HEK293 (cell line): ENCODE data around the gene SZRD1.

Source experiments
- KLF10 ChIP-seq: fragments of 450-650 bp; IDR thresholded peaks from 2 replicates; pipeline ENCODE4 v1.5.1; 2018; ENCODE audit warnings: missing biosample characterization, mild to moderate bottlenecking, missing genetic modification characterization
- SP2 ChIP-seq: fragments of 450-650 bp; formaldehyde crosslinking; IDR thresholded peaks from 2 replicates; pipeline ENCODE4 v1.5.1; 2016; ENCODE audit warnings: missing biosample characterization, missing genetic modification characterization
- TCF7L2 ChIP-seq: IDR thresholded peaks from 2 replicates; pipeline ENCODE4 v1.6.1; 2011; ENCODE audit warnings: low read depth, mild to moderate bottlenecking, inconsistent platforms, low read length, moderate library complexity, borderline replicate concordance
- ZNF202 ChIP-seq: fragments of 450-650 bp; formaldehyde crosslinking; IDR thresholded peaks from 2 replicates; pipeline ENCODE4 v1.5.1; 2016; ENCODE audit warnings: missing biosample characterization, missing genetic modification characterization, borderline replicate concordance
- ZNF24 ChIP-seq: fragments of 450-650 bp; formaldehyde crosslinking; IDR thresholded peaks from 2 replicates; pipeline ENCODE4 v1.5.1; 2016; ENCODE audit warnings: missing biosample characterization, missing genetic modification characterization
- ZNF274 ChIP-seq, 2 experiments: fragments of 200-500 bp in 1 of 2; fragments of 450-650 bp in 1 of 2; sonication (Bioruptor generic) in 1 of 2; formaldehyde crosslinking in 1 of 2; IDR thresholded peaks; 2 replicates each; pipeline versions ENCODE4 v1.5.1 to v1.6.1; 2014 to 2016; ENCODE audit warnings: borderline replicate concordance in 1 of 2, inconsistent platforms in 1 of 2, low read length in 1 of 2, missing biosample characterization in 1 of 2, missing genetic modification characterization in 1 of 2
- ZNF701 ChIP-seq: fragments of 450-650 bp; formaldehyde crosslinking; IDR thresholded peaks from 2 replicates; pipeline ENCODE4 v1.5.1; 2016; ENCODE audit warnings: missing biosample characterization, missing genetic modification characterization
- ZNF776 ChIP-seq: fragments of 450-650 bp; formaldehyde crosslinking; IDR thresholded peaks from 2 replicates; pipeline ENCODE4 v1.5.0; 2017; ENCODE audit warnings: missing biosample characterization, missing genetic modification characterization, borderline replicate concordance
- TF ChIP-seq, protein P1 (sequence below): fragments of 450-650 bp; formaldehyde crosslinking; IDR thresholded peaks from 2 replicates; pipeline ENCODE4 v1.5.1; 2016; ENCODE audit warnings: missing biosample characterization, missing genetic modification characterization
- TF ChIP-seq, protein P2 (sequence below): fragments of 450-650 bp; formaldehyde crosslinking; IDR thresholded peaks from 2 replicates; pipeline ENCODE4 v1.5.1; 2016; ENCODE audit warnings: missing biosample characterization, missing genetic modification characterization
- TF ChIP-seq, protein P3 (sequence below): fragments of 450-650 bp; formaldehyde crosslinking; IDR thresholded peaks from 2 replicates; pipeline ENCODE4 v1.5.1; 2017; ENCODE audit warnings: missing biosample characterization, missing genetic modification characterization
- TF ChIP-seq, protein P4 (sequence below): fragments of 450-650 bp; formaldehyde crosslinking; IDR thresholded peaks from 2 replicates; pipeline ENCODE4 v1.5.1; 2016; ENCODE audit warnings: missing biosample characterization, missing genetic modification characterization

DNA sequence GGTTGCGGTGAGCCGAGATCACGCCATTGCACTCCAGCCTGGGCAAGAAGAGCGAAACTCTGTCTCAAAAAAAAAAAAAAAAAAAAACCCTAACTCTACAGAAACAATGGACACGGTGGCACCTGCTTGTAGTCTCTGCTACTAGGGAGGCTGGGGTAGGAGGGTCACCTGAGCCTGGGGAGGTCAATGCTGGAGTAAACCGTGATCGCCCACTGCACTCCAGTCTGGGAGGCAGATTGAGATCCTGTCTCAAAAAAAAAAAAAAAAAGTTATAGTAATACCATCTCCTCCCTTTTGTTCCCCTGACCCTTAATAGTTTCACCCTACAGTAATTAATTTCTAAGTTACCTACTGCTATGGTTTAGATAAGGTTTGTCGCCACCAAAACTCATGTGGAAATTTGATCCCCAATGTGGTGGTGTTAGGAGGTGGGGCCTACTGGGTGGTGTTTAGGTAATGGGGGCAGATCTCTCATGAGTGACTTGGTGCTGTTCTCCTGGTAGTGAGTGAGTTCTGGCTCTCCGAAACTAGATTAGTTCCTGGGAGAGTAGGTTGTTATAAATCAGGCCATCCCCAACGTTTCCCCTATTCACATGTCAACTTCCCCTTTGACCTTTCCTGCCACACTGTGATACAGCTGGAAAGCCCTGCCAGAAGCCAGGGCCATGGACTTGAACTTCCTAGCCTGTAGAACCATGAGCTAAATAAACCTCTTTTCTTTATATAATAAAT lies 24.5 kb upstream of the SZRD1 start:
- TF ChIP-seq ZNF202 (no peak), SP2 (no peak), TCF7L2 (no peak), ZNF776 (no peak), ZNF274 (IDR thresholded peaks at IDR 0.05; ENCODE audit: low read length) (no peak), ZNF274 (tag by site-specific recombination; IDR thresholded peaks at IDR 0.05; ENCODE audit: borderline replicate concordance) (no peak), ZNF24 (tag by site-specific recombination) (no peak), ZNF701 (tag by site-specific recombination) (no peak), KLF10 (tag by site-specific recombination) (no peak)
- TF ChIP-seq, protein P1, sequence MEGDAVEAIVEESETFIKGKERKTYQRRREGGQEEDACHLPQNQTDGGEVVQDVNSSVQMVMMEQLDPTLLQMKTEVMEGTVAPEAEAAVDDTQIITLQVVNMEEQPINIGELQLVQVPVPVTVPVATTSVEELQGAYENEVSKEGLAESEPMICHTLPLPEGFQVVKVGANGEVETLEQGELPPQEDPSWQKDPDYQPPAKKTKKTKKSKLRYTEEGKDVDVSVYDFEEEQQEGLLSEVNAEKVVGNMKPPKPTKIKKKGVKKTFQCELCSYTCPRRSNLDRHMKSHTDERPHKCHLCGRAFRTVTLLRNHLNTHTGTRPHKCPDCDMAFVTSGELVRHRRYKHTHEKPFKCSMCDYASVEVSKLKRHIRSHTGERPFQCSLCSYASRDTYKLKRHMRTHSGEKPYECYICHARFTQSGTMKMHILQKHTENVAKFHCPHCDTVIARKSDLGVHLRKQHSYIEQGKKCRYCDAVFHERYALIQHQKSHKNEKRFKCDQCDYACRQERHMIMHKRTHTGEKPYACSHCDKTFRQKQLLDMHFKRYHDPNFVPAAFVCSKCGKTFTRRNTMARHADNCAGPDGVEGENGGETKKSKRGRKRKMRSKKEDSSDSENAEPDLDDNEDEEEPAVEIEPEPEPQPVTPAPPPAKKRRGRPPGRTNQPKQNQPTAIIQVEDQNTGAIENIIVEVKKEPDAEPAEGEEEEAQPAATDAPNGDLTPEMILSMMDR (tag by site-specific recombination): no peak
- TF ChIP-seq, protein P2, sequence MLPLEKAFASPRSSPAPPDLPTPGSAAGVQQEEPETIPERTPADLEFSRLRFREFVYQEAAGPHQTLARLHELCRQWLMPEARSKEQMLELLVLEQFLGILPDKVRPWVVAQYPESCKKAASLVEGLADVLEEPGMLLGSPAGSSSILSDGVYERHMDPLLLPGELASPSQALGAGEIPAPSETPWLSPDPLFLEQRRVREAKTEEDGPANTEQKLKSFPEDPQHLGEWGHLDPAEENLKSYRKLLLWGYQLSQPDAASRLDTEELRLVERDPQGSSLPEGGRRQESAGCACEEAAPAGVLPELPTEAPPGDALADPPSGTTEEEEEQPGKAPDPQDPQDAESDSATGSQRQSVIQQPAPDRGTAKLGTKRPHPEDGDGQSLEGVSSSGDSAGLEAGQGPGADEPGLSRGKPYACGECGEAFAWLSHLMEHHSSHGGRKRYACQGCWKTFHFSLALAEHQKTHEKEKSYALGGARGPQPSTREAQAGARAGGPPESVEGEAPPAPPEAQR (tag by site-specific recombination): no peak
- TF ChIP-seq, protein P3, sequence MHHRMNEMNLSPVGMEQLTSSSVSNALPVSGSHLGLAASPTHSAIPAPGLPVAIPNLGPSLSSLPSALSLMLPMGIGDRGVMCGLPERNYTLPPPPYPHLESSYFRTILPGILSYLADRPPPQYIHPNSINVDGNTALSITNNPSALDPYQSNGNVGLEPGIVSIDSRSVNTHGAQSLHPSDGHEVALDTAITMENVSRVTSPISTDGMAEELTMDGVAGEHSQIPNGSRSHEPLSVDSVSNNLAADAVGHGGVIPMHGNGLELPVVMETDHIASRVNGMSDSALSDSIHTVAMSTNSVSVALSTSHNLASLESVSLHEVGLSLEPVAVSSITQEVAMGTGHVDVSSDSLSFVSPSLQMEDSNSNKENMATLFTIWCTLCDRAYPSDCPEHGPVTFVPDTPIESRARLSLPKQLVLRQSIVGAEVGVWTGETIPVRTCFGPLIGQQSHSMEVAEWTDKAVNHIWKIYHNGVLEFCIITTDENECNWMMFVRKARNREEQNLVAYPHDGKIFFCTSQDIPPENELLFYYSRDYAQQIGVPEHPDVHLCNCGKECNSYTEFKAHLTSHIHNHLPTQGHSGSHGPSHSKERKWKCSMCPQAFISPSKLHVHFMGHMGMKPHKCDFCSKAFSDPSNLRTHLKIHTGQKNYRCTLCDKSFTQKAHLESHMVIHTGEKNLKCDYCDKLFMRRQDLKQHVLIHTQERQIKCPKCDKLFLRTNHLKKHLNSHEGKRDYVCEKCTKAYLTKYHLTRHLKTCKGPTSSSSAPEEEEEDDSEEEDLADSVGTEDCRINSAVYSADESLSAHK: no peak
- TF ChIP-seq, protein P4, sequence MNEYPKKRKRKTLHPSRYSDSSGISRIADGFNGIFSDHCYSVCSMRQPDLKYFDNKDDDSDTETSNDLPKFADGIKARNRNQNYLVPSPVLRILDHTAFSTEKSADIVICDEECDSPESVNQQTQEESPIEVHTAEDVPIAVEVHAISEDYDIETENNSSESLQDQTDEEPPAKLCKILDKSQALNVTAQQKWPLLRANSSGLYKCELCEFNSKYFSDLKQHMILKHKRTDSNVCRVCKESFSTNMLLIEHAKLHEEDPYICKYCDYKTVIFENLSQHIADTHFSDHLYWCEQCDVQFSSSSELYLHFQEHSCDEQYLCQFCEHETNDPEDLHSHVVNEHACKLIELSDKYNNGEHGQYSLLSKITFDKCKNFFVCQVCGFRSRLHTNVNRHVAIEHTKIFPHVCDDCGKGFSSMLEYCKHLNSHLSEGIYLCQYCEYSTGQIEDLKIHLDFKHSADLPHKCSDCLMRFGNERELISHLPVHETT: no peak
